Stimulated activated CD4-positive, alpha-beta T cell treated with anti-CD3 and anti-CD28 coated beads, Interleukin-15, amount 100 ng/mL, for 48 hours (primary cell): ENCODE results near the gene UVRAG.

Experiments used
- DNase-seq, 2 donors: peaks; one replicate each; pipeline ENCODE4 v3.0.0-alpha.2; 2020; ENCODE audit warnings: low read depth in 2 of 2

UVRAG gene

DNA sequence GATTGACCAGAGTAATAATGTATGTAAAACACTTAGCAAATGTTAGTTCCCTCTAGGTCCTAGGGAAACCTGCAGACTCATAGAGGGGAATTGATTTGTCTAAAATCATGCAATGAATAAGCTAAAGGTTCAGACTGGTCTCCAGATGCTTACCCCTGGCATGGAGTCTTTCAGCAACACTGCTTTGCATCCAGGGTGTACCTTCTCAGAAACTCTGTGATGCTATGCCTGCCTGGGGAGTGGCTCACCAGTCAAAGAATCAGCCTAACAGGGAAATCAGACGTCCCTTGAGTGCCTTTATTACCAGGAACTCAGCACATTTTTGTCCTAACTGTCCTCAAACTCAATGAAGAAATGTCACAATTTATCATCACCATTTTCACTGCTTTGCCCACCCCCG, 5.9 kb upstream of the UVRAG start:
- DNase-seq: no peak

- DNase-seq: no peak
These were observed 5.0 kb upstream of the UVRAG start for GRCh38 chr11:75809991-75810390.

DNA sequence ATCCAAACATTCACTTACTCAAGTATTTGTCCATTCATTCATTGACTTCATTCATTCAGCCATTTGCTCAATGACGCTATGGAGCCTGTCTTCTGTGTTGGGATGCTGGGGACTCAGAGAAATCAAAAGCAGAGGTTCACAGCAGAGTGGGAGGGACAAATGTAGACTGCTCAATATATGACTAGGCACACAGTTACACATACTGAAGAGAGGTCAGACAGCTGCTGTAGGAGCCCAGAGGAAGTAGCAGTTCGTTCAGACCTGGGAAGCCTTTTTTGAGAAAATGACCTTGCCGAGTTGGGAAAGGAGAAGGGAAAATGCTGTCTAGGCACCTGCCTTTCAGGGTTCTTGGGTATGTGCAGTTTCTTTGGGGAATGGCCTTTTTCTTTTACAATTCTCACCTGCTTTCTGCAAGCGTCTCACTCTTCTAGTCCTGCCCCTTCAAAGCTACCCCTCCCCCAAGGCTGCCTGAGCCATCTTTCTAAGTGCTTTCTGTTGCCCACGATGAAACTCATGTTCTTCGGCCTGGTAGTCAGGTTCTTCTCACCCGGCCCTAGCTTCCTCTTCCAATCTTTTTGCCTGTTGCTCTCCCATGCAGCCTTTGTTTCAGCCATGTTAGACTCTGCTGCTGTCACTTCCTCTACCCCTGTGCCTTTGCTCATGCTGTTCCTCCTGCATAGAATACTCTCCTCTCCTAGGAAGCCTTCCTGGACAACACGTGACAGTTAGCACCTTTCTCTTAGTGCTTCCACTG, 4.2 kb upstream of the UVRAG start:
- DNase-seq: no peak

GRCh38 chr11:75811485-75811884, 3.5 kb upstream of the UVRAG start:
- DNase-seq: no peak

GRCh38 chr11:75812542-75813040, 2.4 kb upstream of the UVRAG start:
- DNase-seq: no peak

DNA sequence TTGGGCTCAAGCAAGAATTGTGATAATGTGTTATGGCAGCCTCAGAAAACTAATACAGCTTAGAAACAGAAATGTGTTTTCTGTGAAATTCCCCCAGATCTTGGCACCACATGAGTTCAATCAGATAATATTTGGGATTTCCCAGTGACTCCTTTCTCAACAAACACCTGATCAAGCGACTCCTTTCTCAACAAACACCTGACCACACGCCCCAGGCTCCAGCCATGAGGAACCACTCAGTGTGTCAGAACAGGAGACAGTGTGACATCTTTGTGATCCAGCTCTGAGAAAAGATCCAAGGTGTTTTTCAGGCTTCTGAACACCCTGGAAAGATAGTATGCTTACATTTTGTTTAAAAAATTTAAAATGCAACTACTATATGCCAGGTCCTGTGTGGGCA, 1.9 kb upstream of the UVRAG start:
- no peak for DNase-seq

DNA sequence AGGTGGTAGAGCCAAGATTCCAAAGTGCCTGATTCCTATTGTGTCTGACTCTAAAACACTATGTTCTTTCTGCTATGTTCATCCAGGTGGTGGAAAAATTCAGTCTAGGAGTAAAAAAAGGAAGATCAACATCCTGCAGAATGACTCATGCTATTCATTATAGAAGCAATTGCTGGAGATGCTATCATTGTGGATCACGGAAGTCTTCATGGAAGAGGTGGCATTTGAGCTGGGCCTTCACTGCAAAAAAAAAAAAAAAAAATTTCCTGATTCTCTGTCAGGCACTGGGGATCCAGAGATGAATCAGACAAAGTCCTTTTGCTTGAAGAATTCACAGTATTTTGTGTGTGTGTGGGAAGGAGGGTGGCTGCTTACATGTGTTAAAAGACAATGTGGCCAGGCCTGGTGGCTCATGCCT, 1.4 kb upstream of the UVRAG start:
- no peak for DNase-seq

- no peak for DNase-seq
These were observed 690 bp upstream of the UVRAG start for GRCh38 chr11:75814363-75814676.

DNA sequence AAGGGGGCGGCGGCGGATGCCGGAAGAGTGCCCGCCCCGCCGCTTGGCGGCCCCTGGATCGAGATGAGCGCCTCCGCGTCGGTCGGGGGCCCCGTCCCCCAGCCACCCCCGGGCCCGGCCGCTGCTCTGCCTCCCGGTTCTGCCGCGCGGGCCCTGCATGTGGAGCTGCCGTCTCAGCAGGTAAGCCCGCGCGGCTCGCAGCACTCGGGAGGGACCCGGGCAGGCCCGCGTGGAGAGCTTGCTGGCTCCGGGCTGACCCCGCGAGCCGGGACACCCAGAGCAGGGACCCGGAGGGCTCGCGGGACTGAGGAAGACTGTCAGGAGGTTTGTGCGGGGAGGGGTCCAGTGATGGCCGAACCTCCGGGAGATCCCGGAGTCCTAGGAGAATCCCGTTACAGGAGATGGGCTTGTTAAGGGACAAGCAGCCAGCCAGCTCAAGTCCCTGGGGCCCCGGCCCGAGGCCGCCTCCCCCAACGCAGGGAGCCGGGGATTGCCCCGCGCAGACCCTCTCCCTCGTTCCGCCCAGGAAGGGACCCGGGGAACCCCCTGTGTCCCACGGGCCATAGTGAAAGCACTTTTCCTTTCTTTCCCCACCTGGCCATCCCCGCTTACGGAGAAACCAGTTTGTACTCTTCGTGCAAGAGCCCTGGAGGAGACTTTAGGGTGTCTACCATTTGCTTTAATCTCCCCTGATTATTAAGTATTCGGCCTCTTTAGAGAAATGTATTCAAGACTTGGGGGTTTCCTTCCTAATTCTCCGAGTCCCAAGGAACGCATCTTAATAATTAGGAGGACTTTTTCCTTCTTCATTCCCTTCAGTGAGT, 547 bp downstream of the UVRAG start:
- peak; percentile 17 to 32 for DNase-seq

DNA sequence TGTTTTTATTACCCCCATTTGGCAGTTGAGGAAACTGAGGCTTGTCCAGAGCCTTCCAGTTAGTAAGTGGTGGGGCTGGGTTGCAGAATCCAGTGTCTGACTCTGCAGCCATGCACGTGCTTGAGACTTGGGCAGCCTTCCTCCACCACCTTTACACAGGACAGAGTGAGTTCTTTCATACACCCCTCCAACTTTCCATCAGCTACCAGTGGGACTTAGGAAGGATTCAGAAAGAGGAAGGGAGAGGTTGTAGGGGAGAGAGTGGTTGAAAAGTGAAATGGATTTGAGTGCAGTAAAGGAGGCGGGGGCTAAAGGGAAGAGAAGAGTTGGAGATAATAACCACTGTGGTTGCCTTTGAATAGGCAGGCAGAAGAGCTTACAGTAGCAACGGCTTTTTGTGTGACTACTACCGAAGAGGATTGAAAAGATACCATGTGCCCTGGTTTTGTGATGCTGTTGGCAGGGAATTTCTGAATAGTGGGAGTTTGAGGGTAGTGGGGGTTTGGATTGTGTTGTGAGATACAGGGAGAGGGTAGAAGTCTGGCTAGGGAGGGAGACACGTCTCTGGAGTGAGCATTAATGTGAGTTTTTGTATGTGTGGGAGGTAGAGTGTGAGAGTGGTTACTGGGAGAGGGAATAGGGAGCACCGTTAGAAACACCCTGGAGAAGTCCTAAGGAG, 1.7 kb downstream of the UVRAG start:
- DNase-seq: no peak

DNA sequence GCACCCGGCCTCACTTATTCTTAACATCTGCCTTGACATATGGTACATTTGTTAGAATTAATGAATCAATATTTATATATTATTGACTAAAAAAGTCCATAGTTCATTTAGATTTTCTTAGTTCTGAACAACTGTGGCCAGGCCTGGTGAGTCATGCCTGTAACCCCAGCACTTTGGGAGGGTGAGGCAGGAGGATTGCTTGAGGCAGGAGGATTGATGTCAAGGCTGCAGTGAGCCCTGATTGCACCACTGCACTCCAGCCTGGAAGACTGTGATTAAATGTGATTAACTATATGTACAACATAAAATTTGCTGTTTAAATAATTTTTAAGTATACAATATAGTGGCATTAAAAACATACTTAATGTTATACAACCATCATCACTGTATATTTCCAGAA, 5.6 kb downstream of the UVRAG start:
- no peak for DNase-seq

DNA sequence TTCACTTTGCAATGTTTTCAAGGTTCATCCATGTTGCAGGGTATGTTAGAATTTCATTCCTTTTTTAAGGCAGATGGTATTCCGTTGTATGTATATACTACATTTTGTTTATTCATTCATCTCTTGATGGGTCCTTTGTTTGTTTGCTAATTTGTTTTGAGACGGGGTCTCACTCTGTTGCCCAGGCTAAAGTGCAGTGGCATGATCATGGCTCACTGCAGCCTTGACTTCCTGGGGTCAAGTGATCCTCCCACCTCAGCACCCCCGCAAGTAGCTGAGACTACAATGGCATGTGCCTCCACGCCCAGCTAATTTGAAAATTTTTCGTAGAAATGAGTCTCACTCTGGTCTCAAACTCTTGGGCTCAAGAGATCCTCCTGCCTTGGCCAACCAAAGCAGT, 6.2 kb downstream of the UVRAG start:
- DNase-seq: no peak

- no peak for DNase-seq
These were observed 7.5 kb downstream of the UVRAG start for GRCh38 chr11:75822541-75822940.

DNA sequence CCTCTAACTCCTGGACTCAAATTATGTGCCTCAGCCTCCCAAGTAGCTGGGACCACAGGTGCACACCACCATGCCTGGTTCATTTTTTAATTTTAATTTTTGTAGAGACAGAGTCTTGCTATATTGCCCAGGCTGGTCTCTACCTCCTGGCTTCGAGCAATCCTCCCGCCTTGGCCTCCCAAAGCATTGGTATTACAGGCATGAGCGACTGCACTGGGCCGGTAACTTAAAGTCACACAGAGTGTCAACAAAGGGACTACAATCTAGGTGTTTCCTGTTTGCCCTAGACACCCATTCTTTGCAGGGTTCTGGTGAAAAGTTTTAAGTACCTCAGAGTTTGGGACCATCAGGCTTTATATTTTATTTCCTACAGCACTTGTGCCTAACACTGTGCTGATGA, 8.4 kb downstream of the UVRAG start:
- no peak for DNase-seq

DNA sequence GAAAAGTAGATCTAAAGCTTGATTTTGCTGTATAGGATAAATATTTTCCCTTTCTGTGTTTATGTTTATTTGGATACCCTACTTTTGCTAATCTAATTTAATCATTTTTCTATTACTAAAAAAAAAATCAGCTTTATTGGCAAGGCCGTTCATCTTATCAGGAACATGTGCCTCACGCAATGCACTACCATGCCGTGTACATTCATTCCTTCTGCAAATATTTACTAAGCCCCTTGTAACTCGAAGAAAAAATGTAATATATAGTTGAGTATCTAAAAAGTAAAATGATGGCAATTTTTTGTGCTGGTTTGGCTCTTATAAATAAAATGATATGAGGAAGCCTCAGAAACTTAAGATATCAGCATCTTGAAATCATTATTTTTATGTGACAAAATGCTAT, 8.9 kb downstream of the UVRAG start:
- DNase-seq: no peak

DNA sequence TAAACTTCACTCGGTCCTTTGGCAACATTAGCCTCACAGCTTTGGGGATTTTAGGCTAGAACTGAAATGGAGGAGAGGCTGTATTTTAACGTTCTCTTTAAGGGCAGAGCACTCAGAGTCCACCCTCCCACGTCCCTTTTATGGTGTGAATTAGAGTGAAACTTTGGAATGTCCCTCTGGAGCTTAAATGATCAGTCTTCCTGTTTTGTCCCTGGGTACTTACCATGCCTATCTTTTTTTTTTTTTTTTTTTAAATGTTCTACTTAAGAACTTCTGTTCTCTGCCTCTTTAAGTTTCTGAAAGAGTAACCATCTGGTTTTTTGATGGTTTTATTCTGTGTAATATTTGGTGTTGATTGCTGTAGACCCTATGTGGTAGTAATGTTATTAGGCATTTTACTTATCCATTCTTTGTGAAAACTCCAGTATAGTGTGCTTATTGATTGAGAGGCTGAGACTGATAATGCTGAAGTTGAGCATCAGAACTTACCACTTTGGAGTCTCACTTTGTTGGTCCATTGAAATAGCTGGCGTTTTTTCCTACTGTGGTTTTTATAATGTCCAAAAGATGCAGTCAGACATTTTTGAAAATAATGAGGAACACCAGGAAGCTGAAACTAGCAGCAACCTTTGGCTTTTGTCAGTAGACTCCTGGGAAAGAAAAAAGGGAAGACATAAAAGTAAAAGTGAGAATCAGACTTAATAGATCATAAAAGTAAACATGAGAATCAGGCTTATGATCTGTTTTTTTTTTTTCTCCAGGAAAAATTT, 11.6 kb downstream of the UVRAG start:
- DNase-seq: no peak

GRCh38 chr11:75827562-75827961, 12.6 kb downstream of the UVRAG start:
- DNase-seq: no peak

DNA sequence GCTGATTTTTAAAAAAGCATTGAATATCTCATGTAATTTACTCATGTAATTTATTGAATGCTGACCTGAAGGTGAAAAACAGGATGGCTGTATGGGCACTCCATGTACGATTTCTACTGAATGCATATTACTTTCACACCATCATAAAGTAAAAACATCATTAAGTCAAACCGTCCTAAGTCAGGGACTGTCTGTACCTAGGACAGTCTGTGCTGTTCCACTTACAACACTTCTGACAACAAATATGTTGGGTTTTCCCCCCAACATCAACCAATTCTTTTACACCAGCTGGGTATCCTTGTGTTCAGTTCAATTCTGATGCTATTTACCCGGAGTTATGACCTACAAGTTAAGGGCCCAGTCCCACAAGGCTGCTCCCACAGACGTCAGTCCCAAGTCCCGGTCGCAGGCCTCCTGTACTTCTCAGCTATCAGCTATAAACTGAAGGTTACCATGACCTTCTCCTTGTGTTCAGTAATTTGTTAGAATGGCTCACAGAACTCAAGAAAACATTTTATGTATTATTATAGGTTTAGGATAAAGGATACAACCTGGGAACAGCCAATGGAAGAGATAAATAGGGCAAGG, 17.0 kb downstream of the UVRAG start:
- DNase-seq: no peak

DNA sequence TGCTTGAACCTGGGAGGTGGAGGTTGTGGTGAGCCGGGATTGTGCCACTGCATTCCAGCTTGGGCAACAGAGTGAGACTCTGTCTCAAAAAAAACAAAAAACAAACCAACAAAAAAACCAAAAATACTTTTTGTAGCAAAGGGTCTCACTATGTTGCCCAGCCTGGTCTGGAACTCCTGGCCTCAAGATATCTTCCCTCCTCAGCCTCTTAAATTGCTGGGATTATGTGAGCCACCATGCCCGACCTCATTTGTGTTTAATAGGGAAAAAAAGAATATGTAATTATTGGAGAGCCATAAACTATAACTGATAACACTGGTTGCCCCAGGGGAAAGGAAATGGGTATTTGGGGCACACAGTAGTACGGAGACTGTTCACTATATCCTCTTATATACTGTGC, 19.7 kb downstream of the UVRAG start:
- no peak for DNase-seq

DNA sequence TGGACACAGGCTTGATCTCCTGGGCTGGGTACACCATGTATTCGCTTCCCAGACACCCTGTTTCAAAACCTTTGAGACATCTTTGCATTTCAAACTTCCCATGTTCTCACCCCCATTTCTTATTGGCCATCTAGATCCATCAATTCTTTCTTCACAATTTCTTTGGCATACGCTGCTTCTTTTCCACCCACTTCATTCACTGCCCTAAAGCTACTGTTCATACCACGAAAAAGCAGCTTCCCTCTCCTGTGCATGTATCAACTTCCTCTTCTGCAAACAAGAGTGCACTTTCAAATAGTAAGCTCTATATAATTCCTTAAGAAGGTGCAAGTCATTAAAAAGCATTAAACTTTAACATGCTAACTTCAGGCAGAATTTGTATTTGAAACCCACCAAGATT, 21.4 kb downstream of the UVRAG start:
- DNase-seq: no peak

DNA sequence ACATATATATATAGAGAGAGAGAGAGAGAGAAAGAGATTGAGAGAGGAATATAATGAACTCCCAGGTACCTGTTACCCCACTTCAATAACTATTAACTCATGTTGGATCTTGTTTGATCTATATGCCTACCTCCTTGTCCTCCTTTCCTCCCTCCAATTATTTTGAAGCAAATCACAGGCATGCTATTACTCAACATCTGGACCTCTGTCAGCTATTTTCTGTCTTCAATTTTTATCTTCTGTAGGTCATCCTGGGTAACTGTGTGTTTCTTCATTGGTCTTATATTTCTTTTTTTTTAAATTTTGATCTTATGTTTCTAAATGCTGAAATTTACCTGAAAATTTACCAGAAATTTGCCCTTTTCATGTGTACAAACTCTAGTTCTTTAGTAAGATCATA, 24.8 kb downstream of the UVRAG start:
- DNase-seq: no peak

- no peak for DNase-seq
These were observed 25.5 kb downstream of the UVRAG start for GRCh38 chr11:75840522-75840921.
